Measurements from ENCODE around the gene SMIM36. TPM values are rescaled to one million over a fixed set of nuclear protein-coding genes. Genes with fewer than 3 reads are reported as not detected.
"Not testable (repeated sequence)": the region's sequence is repeated elsewhere in the genome, so short reads cannot be mapped to it uniquely, and the experiment has no call there.

The SMIM36 gene
- total RNA-seq, 1 experiment from 2014 or later: not detected

- DNase-seq (ENCODE audit: low spot score): peak; percentile 79
- in situ Hi-C loops (cut with HindIII; ENCODE audit: low sequenced_read_pairs): no loop called here
Measured at GRCh38 chr17:55513885-55514590, 2.8 kb upstream of the SMIM36 start.

DNA sequence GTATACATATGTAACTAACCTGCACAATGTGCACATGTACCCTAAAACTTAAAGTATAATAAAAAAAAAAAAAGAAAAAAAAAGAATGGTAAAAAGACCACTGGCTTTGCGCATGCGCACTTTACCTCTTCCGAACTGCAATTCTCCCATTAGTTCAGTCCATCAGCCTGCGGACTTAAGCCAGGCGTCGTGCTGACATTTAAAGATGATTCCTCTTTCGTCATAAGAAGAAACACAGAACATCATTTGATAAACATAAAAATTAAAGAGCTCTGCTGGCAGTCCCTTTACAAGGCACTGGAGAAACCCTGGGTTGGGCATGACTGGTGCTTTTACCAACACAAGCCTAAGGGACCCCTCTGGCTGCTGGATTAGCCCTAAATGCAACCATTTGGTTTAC is 3.6 kb downstream of the SMIM36 start:
- in situ Hi-C loops (cut with HindIII; ENCODE audit: low sequenced_read_pairs); DNase-seq (ENCODE audit: low spot score): not testable (repeated sequence)

DNA sequence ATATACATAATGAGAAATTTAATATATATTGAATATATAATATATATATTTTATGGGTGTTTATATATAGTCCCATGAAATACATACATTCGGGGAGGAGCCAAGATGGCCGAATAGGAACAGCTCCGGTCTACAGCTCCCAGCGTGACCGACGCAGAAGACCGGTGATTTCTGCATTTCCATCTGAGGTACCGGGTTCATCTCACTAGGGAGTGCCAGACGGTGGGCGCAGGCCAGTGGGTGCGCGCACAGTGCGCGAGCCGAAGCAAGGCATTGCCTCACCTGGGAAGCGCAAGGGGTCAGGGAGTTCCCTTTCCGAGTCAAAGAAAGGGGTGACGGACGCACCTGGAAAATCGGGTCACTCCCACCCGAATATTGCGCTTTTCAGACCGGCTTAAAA is 9.6 kb downstream of the SMIM36 start:
- in situ Hi-C loops (cut with HindIII; ENCODE audit: low sequenced_read_pairs); DNase-seq (ENCODE audit: low spot score): not testable (repeated sequence)

GRCh38 chr17:55500103-55500502 is 11.1 kb downstream of the SMIM36 start:
- DNase-seq (ENCODE audit: low spot score): no peak
- in situ Hi-C loops (cut with HindIII; ENCODE audit: low sequenced_read_pairs): no loop called here

DNA sequence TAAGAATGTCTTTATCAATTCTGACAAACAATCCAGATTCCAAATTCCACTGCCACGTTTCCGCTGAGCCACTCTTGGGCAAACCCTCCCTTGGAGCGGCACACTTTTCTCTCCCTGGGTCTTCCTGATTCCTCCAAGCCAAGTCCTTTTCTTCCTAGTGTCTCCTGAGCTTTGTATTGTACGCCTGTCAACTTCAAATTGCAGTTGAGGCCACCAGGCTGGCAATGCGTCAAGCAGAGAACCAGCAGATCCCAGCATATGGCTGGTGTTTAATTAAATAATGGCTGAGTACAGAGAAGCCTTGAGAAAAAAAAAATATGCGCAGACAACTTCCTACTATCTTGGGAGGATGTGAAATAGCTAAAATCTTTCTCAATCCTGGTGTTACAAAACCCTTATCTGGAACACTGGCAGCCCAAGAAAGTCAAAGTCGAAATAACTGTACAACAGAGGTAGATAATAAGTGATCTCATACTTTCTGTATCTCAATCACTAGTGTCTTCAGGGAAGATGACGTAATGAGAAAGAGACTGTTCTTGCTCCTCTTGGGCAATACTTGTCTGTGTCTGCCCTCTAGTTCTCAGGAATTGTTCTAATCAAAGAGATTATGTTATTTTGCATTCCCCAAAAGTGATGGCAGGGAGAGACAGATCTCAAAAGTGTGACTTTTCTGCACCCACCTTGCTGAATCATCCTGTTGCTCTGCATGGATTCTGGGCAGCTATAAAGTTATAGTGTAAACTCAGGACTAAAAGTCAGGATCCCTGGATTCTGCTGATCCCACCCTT is 15.0 kb downstream of the SMIM36 start:
- in situ Hi-C loops (cut with HindIII; ENCODE audit: low sequenced_read_pairs): no loop called here

DNA sequence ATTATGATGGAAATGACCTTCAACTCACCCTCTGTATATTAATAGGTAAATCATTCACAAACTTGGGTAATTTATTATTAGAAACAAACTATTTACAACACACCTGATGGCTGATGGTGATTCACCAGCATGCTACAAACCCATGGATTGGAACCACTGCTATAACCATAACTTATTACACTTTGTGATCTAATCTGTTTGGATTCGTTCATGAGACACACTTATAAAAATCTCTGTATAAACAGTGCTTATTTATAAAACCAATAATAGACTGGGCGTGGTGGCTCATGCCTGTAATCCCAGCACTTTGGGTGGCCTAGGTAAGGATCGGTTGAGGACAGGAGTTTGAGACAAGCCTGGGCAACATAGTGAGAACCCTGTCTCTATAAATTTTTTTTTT is 16.0 kb downstream of the SMIM36 start:
- in situ Hi-C loops (cut with HindIII; ENCODE audit: low sequenced_read_pairs): no loop called here
- DNase-seq (ENCODE audit: low spot score): no peak

More for the DNA sequence above, 15.0 kb downstream of the SMIM36 start:
- no peak for DNase-seq (ENCODE audit: low spot score)

GRCh38 chr17:55492781-55493341 is 18.4 kb downstream of the SMIM36 start:
- in situ Hi-C loops (cut with HindIII; ENCODE audit: low sequenced_read_pairs): no loop called here
- DNase-seq (ENCODE audit: low spot score): no peak

DNA sequence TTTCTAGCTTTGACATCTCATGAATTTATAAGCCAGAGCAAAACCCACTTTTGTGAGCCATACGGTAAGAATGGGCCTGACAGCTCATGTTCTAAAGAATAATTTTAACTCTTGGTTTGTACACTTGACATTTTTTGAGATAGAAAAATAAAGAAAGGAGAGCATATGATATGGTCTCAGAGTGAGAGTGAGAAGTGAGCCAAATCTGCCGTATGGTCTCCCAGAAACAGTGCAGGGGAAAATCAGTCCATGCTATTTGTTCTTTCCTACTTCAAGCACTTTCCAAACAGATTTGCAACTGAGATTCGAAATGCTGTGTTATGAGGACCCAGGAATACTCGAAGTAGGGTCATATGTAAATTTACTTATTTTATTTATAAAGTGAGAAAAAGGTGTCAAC is 20.9 kb downstream of the SMIM36 start:
- in situ Hi-C loops (cut with HindIII; ENCODE audit: low sequenced_read_pairs): no loop called here
- no peak for DNase-seq (ENCODE audit: low spot score)

DNA sequence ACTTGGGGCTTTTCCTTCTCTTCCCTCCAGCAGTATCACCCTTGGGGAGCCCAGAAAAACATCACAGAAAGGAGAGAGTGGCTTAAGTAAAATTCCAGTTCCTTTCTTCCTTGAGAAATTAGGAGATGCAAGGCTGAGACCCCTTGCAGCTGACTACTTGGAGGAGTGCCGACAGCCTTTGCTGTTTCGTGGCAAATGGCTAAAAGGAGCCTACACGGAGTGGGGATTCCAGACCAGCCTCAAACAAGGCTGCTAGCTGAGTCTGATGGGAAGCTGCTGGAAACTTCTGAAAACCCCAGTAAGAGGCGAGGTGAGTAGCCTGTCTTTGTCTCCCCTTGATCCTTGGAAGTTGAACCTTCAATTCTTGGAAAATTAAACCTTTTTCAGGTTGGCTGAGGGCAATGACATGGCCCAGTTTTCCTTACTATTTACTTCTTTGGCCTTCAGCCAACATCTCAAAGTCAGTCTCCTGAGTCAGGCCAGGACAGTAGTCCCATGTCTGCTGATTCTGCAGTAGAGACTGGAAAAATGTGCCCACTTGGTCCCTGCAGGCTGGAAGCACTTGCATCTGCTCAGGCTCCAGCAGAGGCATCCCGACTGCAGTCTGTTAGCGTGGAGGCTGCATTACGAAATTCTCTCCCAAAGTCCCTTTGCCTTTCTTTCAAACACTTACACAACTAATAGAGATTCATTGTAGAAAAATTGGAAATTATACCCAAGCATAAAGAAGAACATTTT is 23.4 kb downstream of the SMIM36 start:
- DNase-seq (ENCODE audit: low spot score): no peak
- in situ Hi-C loops (cut with HindIII; ENCODE audit: low sequenced_read_pairs): no loop called here

DNA sequence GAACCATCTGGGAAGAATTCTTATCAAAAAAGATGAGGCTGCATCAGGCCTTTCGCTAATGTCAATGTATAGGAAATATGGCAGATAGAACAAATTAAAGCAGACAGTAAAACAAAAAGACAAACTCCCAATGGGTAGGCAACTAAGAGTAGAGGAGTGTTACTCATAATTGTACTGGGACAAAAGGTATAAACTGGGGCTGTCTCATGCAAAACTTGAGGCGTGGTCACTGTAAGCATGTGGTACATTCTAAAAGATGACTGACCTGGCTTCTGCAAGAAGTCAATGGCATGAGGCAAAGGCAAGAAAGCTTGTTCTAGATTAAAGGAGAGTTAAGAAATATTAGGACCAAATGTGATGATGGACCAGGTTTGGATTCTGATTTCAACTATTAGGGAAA is 26.7 kb downstream of the SMIM36 start:
- DNase-seq (ENCODE audit: low spot score): no peak
- in situ Hi-C loops (cut with HindIII; ENCODE audit: low sequenced_read_pairs): no loop called here

DNA sequence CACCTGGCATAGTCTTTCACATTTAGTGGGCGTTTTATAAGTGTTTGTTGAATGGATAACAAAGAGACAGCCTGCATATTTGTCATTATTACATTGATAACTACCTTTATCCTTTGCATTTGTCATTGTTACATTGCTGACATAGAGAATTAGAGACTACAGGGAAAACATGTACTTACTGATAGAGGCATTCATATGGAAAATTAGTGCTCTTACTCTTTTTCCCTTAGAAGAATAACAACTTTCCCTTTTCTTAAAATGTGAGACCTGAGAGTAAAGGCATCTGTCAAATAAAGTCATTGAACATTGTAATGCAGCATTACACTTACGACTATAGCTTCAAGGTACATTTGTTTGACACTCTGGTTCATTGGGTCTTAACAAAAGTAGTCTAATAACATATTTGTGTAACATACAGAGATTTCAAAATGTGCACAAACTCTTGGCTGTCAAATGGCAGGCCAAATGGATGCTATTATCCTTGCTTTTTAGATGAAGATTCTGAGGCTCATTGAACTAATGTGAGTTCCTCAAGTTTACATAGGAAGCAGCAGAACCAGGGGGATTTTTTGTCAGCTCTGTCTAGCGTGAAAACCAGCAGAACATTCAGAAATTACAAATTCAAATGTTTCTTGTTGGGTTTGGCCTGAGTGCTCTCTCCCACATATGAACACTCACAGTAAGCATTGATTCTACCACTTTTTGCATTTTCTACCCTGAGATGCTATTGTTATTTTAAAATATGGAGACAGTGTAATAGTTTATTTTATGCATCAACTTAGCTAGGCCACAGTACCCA is 28.5 kb downstream of the SMIM36 start:
- DNase-seq (ENCODE audit: low spot score): no peak
- in situ Hi-C loops (cut with HindIII; ENCODE audit: low sequenced_read_pairs): no loop called here

DNA sequence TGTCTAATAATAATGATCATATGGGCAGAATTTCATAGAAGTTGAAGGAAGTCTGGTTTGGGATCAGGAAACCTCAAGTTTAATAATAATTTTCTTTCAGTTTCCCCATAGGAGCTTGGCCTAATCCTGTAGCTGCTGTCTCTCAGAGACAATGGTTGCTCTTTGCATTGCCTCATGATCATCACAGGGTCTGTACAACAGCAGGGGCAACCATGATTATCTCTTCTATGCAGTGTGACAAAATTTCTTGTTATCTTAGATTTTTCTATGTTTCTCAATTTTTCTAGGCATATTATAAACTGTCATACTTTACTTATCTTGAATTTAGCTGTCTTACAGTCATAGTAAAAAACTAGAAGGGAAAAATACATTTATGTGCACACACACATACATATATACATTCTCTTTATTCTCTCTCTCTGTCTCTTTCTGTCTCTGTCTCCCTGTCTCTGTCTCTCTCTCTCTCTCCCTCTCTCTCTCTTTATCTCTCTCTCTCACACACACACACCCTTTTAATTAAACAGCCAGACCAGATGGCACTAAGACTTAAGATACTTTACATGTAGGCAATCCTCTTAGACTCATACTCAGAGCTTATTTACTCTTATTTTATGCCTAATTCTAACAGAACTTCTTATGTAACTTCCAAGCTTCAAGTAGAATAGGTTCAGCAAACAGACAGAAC is 30.5 kb downstream of the SMIM36 start:
- in situ Hi-C loops (cut with HindIII; ENCODE audit: low sequenced_read_pairs): no loop called here
- DNase-seq (ENCODE audit: low spot score): no peak

GRCh38 chr17:55479903-55480302 is 31.3 kb downstream of the SMIM36 start:
- no peak for DNase-seq (ENCODE audit: low spot score)
- in situ Hi-C loops (cut with HindIII; ENCODE audit: low sequenced_read_pairs): no loop called here

DNA sequence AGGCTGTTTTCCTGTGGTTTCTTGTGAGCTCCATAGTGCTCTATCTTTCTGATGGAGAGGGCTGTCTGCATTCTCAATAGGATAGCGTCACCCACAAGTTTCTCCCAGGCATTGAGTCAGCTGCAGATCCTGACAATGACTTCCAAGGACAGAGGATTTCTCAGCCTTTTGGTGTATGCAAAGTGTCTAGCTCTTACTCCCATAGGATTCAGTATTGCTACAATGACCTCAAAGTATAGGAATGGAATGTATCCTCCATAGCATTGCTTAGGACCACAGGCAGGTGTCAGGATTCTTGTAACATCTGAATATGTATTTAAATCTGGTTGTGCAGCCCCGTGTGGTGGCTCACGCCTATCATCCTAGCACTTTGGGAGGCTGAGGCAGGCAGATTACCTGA is 32.3 kb downstream of the SMIM36 start:
- in situ Hi-C loops (cut with HindIII; ENCODE audit: low sequenced_read_pairs): no loop called here
- DNase-seq (ENCODE audit: low spot score): no peak

- DNase-seq (ENCODE audit: low spot score): no peak
- in situ Hi-C loops (cut with HindIII; ENCODE audit: low sequenced_read_pairs): no loop called here
Measured at GRCh38 chr17:55466671-55467070, 44.6 kb downstream of the SMIM36 start.

- in situ Hi-C loops (cut with HindIII; ENCODE audit: low sequenced_read_pairs); DNase-seq (ENCODE audit: low spot score): not testable (repeated sequence)
Measured at GRCh38 chr17:55465771-55466170, 45.5 kb downstream of the SMIM36 start.

GRCh38 chr17:55463600-55463999 is 47.7 kb downstream of the SMIM36 start:
- no peak for DNase-seq (ENCODE audit: low spot score)
- in situ Hi-C loops (cut with HindIII; ENCODE audit: low sequenced_read_pairs): no loop called here

DNA sequence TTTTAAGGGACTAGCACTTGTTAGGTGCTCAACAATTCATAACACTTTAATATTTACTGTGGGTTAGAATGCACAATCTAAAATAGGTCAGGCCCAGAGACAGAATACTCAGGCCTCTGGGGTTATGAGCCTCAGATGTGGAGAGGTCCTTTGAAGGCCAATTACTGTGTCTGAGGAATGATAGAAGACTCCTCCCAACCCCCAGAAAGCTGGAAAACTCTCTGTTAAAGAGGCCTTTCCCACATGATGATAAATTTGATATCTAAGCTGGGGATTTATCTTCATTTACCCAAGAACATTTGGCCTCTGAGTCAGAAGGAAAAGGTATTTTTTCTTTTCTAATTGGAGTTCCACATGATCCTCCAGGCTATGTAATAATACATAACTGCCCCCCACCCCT is 48.5 kb downstream of the SMIM36 start:
- no peak for DNase-seq (ENCODE audit: low spot score)
- in situ Hi-C loops (cut with HindIII; ENCODE audit: low sequenced_read_pairs): no loop called here
